ENCODE results near the gene OCEL1.

OCEL1 gene

DNA sequence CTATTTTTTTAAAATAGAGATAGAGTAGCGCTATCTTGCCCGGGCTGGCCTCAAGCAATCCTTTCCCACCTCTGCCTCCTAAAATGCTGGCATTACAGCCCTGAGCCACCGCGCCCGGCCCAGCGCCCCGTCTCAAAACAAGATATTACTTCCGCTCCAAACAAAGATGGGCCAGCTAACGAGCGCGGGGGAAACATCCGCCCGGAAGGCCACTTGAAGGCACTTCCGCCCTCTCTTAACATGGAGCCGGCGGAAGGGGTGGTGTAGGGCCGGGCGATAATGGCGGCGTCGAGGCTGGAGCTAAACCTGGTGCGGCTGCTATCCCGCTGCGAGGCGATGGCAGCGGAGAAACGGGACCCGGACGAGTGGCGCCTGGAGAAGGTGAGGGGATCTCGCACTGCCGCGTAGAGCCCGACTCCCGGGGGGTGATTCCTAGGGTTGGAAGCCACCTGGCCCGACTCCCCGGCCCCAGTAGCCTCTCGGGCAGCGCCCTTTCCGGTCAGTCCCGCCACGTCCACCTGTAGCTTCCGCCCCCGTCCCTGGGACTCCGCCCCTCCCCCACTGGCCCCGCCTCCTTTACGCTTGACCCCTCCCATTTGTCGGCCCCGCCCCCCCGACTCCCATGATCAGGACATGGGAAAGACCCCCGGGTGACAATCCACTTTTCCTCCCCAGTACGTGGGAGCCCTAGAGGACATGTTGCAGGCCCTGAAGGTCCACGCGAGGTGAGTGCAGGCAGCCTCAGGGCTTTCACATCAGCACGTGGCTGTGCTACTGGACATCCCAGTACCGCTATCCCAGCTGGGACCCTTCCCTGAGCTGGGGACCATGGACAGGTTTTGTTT is 10.7 kb upstream of the OCEL1 start, which contains the start of gene USE1:
USE1 (plus strand) TSS at position 231 of the 845 bp plus-strand sequence; CDS start at position 280, 49 bp downstream.
- in situ Hi-C loops (cut with HindIII; ENCODE audit: low sequenced_read_pairs), result no loop called here
- peak within 1 kb of the TSS; percentile 62 for H3K4me3 ChIP-seq (ENCODE audit: low read depth, low read length)
- DNase-seq (ENCODE audit: low read depth), result peak; percentile 68
- TF ChIP-seq, protein P1, sequence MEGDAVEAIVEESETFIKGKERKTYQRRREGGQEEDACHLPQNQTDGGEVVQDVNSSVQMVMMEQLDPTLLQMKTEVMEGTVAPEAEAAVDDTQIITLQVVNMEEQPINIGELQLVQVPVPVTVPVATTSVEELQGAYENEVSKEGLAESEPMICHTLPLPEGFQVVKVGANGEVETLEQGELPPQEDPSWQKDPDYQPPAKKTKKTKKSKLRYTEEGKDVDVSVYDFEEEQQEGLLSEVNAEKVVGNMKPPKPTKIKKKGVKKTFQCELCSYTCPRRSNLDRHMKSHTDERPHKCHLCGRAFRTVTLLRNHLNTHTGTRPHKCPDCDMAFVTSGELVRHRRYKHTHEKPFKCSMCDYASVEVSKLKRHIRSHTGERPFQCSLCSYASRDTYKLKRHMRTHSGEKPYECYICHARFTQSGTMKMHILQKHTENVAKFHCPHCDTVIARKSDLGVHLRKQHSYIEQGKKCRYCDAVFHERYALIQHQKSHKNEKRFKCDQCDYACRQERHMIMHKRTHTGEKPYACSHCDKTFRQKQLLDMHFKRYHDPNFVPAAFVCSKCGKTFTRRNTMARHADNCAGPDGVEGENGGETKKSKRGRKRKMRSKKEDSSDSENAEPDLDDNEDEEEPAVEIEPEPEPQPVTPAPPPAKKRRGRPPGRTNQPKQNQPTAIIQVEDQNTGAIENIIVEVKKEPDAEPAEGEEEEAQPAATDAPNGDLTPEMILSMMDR (IDR thresholded peaks at IDR 0.05; ENCODE audit: low read depth, low read length, missing control alignments), result no peak

DNA sequence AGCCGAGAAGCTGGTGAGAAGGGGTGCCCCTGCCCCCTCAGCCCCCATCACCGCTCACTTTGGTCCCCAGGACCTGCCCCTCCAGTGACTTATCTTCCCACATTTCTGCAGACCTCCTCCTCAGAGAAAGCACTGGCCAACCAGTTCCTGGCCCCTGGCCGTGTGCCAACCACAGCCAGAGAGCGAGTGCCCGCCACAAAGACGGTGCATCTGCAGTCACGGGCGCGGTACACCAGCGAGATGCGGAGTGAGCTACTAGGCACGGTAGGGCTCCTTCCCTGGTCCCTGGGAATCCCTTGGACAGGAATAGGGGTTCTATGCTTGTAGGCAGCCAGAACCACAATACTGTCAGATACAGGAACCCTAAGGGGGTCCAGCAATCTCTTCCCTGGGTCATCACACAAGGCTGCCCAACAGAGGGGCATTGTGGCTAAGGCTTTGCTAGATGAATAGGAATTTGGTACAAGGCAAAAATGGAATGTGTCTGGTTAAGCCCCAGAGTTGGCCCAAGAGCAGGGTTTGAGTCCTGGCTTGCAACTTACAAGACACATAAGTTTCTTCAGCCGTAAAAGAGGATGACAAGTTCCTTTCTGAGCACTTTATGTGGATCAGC is 9.9 kb upstream of the OCEL1 start:
- DNase-seq (ENCODE audit: low read depth), result no peak
- H3K4me3 ChIP-seq (ENCODE audit: low read depth, low read length), result peak overlapping the region; percentile 62
- TF ChIP-seq, protein P1 (IDR thresholded peaks at IDR 0.05; ENCODE audit: low read depth, low read length, missing control alignments), result no peak
- in situ Hi-C loops (cut with HindIII; ENCODE audit: low sequenced_read_pairs), result no loop called here

DNA sequence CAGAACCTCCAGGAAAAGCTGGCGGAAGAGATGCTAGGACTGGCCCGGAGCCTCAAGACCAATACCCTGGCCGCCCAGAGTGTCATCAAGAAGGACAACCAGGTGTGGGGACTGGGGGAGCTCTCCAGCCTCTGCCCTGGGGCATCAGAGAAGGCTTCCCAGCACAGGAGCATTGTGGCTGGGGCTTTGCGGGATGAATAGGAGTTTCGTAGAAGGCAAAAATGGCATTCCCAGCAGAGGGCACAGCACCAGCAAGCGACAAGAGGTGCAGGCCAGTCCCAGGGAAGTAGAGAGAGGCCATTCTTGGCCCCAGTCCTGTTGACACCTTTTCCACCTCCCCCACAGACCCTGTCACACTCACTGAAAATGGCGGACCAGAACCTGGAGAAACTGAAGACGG is 6.7 kb upstream of the OCEL1 start:
- in situ Hi-C loops (cut with HindIII; ENCODE audit: low sequenced_read_pairs), result no loop called here
- TF ChIP-seq, protein P1 (IDR thresholded peaks at IDR 0.05; ENCODE audit: low read depth, low read length, missing control alignments), result no peak
- H3K4me3 ChIP-seq (ENCODE audit: low read depth, low read length), result no peak overlapping the region
- DNase-seq (ENCODE audit: low read depth), result no peak

DNA sequence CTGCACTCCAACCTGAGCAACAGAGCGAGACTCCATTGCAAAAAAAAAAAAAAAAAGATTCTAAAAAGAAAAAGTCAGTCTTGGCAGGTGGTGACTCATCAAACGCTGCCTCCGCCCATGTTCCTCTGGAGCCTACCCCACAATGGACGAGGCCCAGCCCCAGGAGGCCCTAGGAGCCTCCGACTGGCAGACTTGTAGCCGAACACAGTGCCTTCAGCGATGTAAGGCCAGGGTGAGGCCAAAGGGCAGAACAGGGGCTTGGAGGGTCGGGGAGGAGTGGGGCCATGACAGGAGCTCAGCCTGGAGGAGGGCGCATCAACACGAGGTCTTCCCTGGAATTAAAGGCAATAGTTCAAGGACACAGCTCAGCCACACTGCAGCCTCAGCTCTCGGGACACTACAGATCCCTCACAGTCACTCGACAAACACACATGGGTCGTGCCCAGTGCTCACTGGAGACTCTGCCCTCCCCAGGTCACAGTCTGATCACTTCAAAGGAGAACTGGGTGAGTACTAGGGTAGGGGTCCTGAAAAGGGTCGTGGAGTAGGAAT is 5.7 kb upstream of the OCEL1 start:
- in situ Hi-C loops (cut with HindIII; ENCODE audit: low sequenced_read_pairs), result no loop called here
- TF ChIP-seq, protein P1 (IDR thresholded peaks at IDR 0.05; ENCODE audit: low read depth, low read length, missing control alignments), result no peak
- peak; percentile 43 for DNase-seq (ENCODE audit: low read depth)
- no peak overlapping the region for H3K4me3 ChIP-seq (ENCODE audit: low read depth, low read length)

DNA sequence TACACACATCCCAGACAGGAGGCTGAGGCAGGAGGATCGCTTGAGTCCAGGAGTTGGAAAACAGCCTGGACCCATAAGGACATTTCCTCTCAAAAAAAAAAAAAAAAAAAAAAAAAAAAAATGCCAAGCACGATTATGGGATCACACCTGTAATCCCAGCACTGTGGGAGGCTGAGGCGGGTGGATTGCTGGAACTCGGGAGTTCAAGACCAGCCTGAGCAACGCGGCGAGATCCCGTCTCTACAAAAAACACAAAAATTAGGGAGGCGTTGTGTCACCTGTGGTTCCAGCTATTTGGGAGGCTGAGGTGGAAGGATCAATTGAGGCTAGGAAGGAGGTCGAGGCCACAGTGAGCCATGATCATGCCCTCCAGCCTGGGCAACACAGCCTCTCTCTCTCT is 973 bp upstream of the OCEL1 start:
- no peak overlapping the region for H3K4me3 ChIP-seq (ENCODE audit: low read depth, low read length)
- TF ChIP-seq, protein P1 (IDR thresholded peaks at IDR 0.05; ENCODE audit: low read depth, low read length, missing control alignments), result no peak
- in situ Hi-C loops (cut with HindIII; ENCODE audit: low sequenced_read_pairs), result no loop called here
- DNase-seq (ENCODE audit: low read depth), result no peak

DNA sequence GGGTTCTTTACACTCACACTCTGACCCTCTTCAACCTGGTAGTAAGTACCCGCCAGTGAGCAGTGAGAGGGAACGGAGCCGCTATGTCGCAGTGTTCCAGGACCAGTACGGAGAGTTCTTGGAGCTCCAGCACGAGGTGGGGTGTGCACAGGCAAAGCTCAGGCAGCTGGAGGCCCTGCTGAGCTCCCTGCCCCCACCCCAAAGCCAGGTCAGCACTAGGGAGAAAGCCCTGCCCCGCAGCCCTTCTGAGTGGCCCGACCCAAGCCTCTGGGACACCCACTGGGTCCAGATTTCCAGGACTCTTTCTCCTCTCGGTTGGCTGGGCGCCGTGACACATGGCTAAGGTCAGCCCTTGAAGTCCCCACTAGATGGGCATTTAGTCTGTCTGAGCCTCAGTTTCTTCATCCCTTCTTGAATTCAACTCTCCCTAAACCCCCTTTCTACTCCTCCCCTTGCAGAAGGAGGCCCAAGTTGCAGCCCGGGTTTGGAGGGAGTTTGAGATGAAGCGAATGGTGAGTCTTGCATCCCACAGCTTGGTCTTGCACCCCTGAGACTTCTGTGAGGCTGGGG is 1.9 kb downstream of the OCEL1 start:
- no peak for DNase-seq (ENCODE audit: low read depth)
- in situ Hi-C loops (cut with HindIII; ENCODE audit: low sequenced_read_pairs), result no loop called here
- H3K4me3 ChIP-seq (ENCODE audit: low read depth, low read length), result no peak overlapping the region
- TF ChIP-seq, protein P1 (IDR thresholded peaks at IDR 0.05; ENCODE audit: low read depth, low read length, missing control alignments), result no peak
